Measurements from ENCODE around the gene DSCAM. TPM values are rescaled to one million over a fixed set of nuclear protein-coding genes. Genes with fewer than 3 reads are reported as not detected.
A peak's percentile ranks its signal among the peaks of the same experiment; 100 is the strongest.

DSCAM gene
- total RNA-seq, 4 donors from 2014 or later, result under 0.01 to 0.44 TPM; not detected in 2

- no peaks in the 10 kb centered on the region for H3K4me1 ChIP-seq
- no peak overlapping the region for H3K27ac ChIP-seq
- no peak overlapping the region for H3K4me3 ChIP-seq
- H3K9me3 ChIP-seq, result no peaks in the 10 kb centered on the region
- no peaks in the 10 kb centered on the region for H3K27me3 ChIP-seq
- 27 to 33% methylated on average over 2 of the region's 2 CpGs for WGBS, 2 donors
- TF ChIP-seq POLR2A (IDR thresholded peaks at IDR 0.05) (no peak), EP300 (IDR thresholded peaks at IDR 0.05) (no peak), CTCF (IDR thresholded peaks at IDR 0.05) (no peak)
- peak in 1 of 2 donors; percentile 44 for DNase-seq (ENCODE audit: low spot score in 2 of 2)
- no peaks in the 10 kb centered on the region for H3K36me3 ChIP-seq
Observed at GRCh38 chr21:40200946-40201345, 646.0 kb downstream of the DSCAM start.

- WGBS, 2 donors, result 87 to 91% methylated on average over 1 of the region's 1 CpG
- no peak for DNase-seq (ENCODE audit: low spot score in 2 of 2)
- H3K4me1 ChIP-seq, result no peaks in the 10 kb centered on the region
- H3K4me3 ChIP-seq, result no peak overlapping the region
- no peaks in the 10 kb centered on the region for H3K9me3 ChIP-seq
- TF ChIP-seq EP300 (IDR thresholded peaks at IDR 0.05) (no peak), POLR2A (IDR thresholded peaks at IDR 0.05) (no peak), CTCF (IDR thresholded peaks at IDR 0.05) (no peak)
- H3K27me3 ChIP-seq, result no peaks in the 10 kb centered on the region
- no peaks in the 10 kb centered on the region for H3K36me3 ChIP-seq
- no peak overlapping the region for H3K27ac ChIP-seq
Observed at GRCh38 chr21:40200126-40200525, 646.8 kb downstream of the DSCAM start.

GRCh38 chr21:40194185-40194980 lies 652.6 kb downstream of the DSCAM start:
- no peak for DNase-seq (ENCODE audit: low spot score in 2 of 2)
- WGBS, 2 donors, result 62 to 68% methylated on average over 4 of the region's 4 CpGs
- Histone ChIP-seq H3K27me3 (no peaks in the 10 kb centered on the region), H3K4me1 (no peaks in the 10 kb centered on the region), H3K4me3 (no peak overlapping the region), H3K9me3 (no peaks in the 10 kb centered on the region), H3K36me3 (no peaks in the 10 kb centered on the region), H3K27ac (no peak overlapping the region)
- TF ChIP-seq EP300 (IDR thresholded peaks at IDR 0.05) (no peak), POLR2A (IDR thresholded peaks at IDR 0.05) (no peak), CTCF (IDR thresholded peaks at IDR 0.05) (no peak)

GRCh38 chr21:40191616-40192015 lies 655.3 kb downstream of the DSCAM start:
- peaks cover 0 to 15% (median 2%) of the 10 kb centered on the region in 4 donors for H3K4me1 ChIP-seq
- H3K27me3 ChIP-seq, result no peaks in the 10 kb centered on the region
- no peak overlapping the region for H3K27ac ChIP-seq
- H3K9me3 ChIP-seq, result no peaks in the 10 kb centered on the region
- 82 to 84% methylated on average over 3 of the region's 3 CpGs for WGBS, 2 donors
- H3K4me3 ChIP-seq, result no peak overlapping the region
- no peak for DNase-seq (ENCODE audit: low spot score in 2 of 2)
- no peaks in the 10 kb centered on the region for H3K36me3 ChIP-seq
- TF ChIP-seq CTCF (IDR thresholded peaks at IDR 0.05) (no peak), EP300 (IDR thresholded peaks at IDR 0.05) (no peak), POLR2A (IDR thresholded peaks at IDR 0.05) (no peak)

- no peaks in the 10 kb centered on the region for H3K27me3 ChIP-seq
- H3K9me3 ChIP-seq, result no peaks in the 10 kb centered on the region
- WGBS, 2 donors, result 75 to 79% methylated on average over 3 of the region's 3 CpGs
- H3K4me1 ChIP-seq, result peaks cover 0 to 19% (median 4%) of the 10 kb centered on the region in 4 donors
- no peak for TF ChIP-seq EP300 (IDR thresholded peaks at IDR 0.05)
- no peak for TF ChIP-seq POLR2A (IDR thresholded peaks at IDR 0.05)
- TF ChIP-seq CTCF (IDR thresholded peaks at IDR 0.05), result no peak
- H3K27ac ChIP-seq, result no peak overlapping the region
- H3K4me3 ChIP-seq, result no peak overlapping the region
- no peak for DNase-seq (ENCODE audit: low spot score in 2 of 2)
- H3K36me3 ChIP-seq, result no peaks in the 10 kb centered on the region
Observed at GRCh38 chr21:40191196-40191595, 655.8 kb downstream of the DSCAM start.
